Brain microvascular endothelial cell (primary cell): ENCODE measurements around the gene CDK4.

Source experiments
- DNase-seq: peaks from one replicate; pipeline ENCODE4 v3.0.0-alpha.2; 2020
- H3K27ac ChIP-seq: fragments of 250-450 bp; sonication (Bioruptor Pico); 2 replicates; pipeline ENCODE4 v1.5.1; 2020; ENCODE audit warnings: mild to moderate bottlenecking, moderate library complexity
- H3K27me3 ChIP-seq: fragments of 250-450 bp; sonication (Bioruptor Pico); replicated peaks from 2 replicates; pipeline ENCODE4 v1.5.1; 2020; ENCODE audit warnings: mild to moderate bottlenecking
- H3K36me3 ChIP-seq: fragments of 250-450 bp; sonication (Bioruptor Pico); replicated peaks from 2 replicates; pipeline ENCODE4 v1.5.1; 2020; ENCODE audit warnings: mild to moderate bottlenecking
- H3K4me3 ChIP-seq: 2 replicates; pipeline ENCODE4 v1.5.1; 2011; ENCODE audit warnings: low read depth, mild to moderate bottlenecking, control low read depth, low read length, moderate library complexity
- in situ Hi-C: cut with HindIII; loops from 2 replicates; pipeline ENCODE4 v1.10.0; 2017; ENCODE audit warnings: low sequenced_read_pairs, low pct_ligation_motif_present
- TF ChIP-seq, protein P1 (sequence below): IDR thresholded peaks from 2 replicates; pipeline ENCODE4 v1.5.1; 2011; ENCODE audit warnings: low read depth, mild to moderate bottlenecking, moderate library complexity, low read length, control low read depth, inconsistent platforms; ENCODE audit errors: missing control alignments

The CDK4 gene

DNA sequence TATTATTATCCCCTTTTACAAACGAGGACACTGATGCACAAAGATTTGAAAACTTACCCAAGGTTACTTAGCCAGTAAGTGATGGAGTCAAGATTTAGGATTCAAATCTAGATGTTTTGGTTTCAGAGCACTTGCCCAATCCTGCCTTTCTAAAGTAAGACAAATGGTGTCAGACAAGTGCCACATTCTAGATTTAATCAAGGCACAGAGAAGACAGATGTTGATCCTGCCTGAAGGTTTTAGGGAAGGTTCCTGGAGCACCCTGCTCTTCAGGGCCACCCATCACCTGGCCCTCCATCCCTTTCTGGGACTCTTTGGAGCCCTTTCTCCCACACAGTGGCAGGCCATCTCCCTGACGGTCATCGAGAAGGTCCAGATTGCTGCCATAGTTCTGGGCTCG lies 5.7 kb upstream of the CDK4 start:
- Histone ChIP-seq H3K4me3 (no peak overlapping the region), H3K27ac (no peak overlapping the region), H3K27me3 (no peaks in the 10 kb centered on the region), H3K36me3 (no peaks in the 10 kb centered on the region)
- in situ Hi-C loops: no loop called here
- TF ChIP-seq, protein P1, sequence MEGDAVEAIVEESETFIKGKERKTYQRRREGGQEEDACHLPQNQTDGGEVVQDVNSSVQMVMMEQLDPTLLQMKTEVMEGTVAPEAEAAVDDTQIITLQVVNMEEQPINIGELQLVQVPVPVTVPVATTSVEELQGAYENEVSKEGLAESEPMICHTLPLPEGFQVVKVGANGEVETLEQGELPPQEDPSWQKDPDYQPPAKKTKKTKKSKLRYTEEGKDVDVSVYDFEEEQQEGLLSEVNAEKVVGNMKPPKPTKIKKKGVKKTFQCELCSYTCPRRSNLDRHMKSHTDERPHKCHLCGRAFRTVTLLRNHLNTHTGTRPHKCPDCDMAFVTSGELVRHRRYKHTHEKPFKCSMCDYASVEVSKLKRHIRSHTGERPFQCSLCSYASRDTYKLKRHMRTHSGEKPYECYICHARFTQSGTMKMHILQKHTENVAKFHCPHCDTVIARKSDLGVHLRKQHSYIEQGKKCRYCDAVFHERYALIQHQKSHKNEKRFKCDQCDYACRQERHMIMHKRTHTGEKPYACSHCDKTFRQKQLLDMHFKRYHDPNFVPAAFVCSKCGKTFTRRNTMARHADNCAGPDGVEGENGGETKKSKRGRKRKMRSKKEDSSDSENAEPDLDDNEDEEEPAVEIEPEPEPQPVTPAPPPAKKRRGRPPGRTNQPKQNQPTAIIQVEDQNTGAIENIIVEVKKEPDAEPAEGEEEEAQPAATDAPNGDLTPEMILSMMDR: no peak
- DNase-seq: no peak

DNA sequence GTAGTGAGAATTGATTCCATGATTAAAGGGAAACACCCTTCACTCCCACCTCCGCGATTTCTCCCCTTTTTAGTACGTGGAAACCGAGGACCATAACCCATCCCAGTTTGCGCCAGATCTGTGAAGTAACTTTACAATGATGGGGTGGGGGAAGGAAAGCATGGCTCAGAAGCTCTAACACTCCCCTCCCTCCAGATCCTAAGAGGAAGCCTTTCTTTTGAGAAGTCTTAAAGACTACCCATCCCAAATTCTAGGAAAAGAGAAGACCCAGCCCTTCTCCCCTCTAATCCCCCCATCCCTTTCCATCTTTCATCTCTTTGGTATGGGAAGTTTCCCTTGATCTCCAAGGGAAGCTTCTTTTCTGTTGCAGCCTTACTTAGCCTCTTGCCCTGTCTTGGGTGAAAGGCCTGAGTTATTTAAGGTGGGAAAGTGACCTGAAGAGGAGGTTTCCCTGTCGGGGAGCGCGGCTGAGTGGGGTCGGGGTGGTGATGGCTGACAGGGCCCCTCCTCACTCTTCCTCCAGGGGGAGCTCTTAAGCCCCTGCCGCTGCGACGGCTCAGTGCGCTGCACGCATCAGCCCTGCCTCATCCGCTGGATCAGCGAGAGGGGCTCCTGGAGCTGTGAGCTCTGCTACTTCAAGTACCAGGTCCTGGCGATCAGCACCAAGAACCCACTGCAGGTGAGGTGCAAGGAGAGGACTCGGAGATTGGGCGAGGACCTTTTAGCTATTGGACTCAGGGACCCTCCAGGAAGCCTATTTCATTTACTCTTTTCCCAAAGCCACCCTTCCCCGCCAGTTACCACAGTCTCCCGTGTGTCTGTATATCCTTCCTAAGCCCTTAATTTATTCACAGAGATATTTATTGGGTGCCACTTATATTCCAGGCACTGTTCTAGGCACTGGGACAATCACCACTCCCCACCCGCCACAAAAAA lies 4.6 kb upstream of the CDK4 start:
- H3K36me3 ChIP-seq: no peaks in the 10 kb centered on the region
- H3K4me3 ChIP-seq: no peak overlapping the region
- in situ Hi-C loops: no loop called here
- DNase-seq: no peak
- no peak overlapping the region for H3K27ac ChIP-seq
- no peaks in the 10 kb centered on the region for H3K27me3 ChIP-seq
- TF ChIP-seq, protein P1: peak; percentile 89

DNA sequence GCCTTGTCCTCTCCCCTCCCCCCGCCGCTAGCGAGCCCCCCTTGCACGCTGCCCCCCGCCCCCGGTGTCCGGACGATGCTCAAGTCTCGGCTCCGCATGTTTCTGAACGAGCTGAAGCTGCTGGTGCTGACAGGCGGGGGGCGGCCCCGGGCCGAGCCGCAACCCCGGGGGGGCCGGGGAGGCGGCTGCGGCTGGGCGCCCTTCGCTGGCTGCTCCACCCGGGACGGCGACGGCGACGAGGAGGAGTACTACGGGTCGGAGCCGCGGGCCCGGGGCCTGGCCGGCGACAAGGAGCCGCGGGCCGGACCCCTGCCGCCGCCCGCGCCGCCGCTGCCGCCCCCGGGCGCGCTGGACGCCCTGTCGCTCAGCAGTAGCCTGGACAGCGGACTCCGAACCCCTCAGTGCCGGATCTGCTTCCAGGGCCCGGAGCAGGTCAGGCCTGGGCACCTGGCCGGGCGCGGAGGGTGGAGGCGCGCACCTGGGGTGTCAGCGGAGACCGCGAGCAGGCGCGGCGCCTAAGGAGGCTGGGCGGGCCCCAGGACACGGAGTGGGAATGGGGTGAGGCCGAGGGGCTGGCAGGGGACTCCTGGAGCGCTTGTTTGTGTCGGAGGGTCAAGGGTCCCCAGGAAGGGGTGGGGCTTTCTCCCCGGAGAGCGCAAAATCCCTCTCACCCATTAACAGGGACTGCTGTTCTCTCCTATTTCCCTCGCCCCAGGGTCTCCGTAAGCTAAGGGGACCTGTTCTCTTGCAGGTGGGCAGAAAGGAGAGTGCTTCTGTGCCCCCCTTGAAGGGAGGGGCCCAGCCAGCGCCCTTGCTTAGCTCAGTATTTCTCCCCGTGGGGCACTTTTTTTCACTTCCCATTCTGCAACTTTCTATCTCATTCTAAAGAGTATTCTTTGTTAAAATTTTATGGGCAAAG lies 3.6 kb upstream of the CDK4 start:
- in situ Hi-C loops: no loop called here
- TF ChIP-seq, protein P1: no peak
- H3K27ac ChIP-seq: no peak overlapping the region
- H3K36me3 ChIP-seq: no peaks in the 10 kb centered on the region
- H3K27me3 ChIP-seq: no peaks in the 10 kb centered on the region
- no peak for DNase-seq
- peak overlapping the region; percentile 49 for H3K4me3 ChIP-seq

DNA sequence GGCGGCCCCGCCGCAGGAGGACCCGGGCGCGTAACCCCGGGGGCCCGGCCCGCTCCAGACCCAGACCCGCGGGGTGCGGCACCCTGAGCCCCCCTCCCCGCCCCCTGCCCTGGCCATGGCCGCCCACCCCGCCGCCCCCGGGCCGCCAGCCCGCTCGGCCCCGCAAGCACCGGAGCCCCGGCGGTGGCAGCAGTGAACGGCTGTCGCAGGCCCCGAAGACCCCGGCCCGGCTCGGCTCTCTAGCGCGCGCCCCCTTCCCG lies 3.0 kb upstream of the CDK4 start:
- Histone ChIP-seq H3K27ac (no peak overlapping the region), H3K27me3 (no peaks in the 10 kb centered on the region), H3K36me3 (peaks cover 4% of the 10 kb centered on the region), H3K4me3 (peak overlapping the region; percentile 49)
- no peak for DNase-seq
- TF ChIP-seq, protein P1: no peak
- in situ Hi-C loops: no loop called here

DNA sequence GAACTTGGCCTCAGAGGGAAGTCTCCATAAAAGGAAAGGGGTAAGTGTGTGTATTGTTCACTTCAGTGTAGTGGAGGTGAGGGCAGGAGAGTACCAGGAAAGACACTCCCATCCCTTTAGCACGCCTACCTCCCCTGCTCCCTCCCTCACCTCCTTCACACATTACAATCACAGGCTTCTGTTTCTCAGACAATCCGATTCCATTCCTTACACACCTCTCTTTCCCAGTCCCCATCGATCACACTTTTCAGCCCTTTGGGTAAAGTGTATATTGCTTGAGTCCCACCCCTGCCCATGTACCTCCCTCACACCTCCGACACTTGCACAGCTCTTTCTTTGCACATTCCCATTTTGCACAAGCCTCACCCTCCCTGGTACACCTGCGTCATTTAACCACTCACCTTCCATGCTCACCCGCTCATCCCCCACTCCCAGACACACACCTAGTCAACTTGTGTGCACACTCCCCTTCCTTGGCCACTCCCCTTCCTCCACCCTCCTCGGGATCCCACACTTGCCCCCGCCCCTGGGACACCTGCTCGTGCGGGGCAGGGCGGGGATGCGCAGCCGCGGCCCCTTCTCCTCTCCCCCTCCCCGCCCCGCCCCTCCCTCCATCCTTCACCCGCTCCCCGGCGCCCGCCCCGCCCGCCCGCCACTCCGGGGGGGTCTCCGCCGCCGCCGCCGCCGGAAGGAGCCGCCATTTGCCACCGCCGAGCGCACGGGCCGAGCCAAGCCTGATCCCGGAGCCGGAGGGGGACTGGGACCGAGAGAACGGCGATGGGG lies 2.5 kb upstream of the CDK4 start, which contains the start of gene MARCHF9:
Gene MARCHF9 (plus strand): TSS at position 693 of the 783 bp plus-strand sequence. CDS start 426 bp downstream, outside the sequence.
- Histone ChIP-seq H3K27ac (no peak within 1 kb of the TSS), H3K27me3 (no peaks in the 10 kb centered on the region), H3K4me3 (peak within 1 kb of the TSS; percentile 49), H3K36me3 (peaks cover 6% of the 10 kb centered on the region)
- in situ Hi-C loops: no loop called here
- no peak for DNase-seq
- TF ChIP-seq, protein P1: no peak
